ENCODE measurements around the gene PKP4. TPM values are rescaled to one million over a fixed set of nuclear protein-coding genes. Genes with fewer than 3 reads are reported as not detected.

The PKP4 gene
- total and polyA plus RNA-seq, 7 donors, result 14.4 to 41.3 (median 27.5) TPM

DNA sequence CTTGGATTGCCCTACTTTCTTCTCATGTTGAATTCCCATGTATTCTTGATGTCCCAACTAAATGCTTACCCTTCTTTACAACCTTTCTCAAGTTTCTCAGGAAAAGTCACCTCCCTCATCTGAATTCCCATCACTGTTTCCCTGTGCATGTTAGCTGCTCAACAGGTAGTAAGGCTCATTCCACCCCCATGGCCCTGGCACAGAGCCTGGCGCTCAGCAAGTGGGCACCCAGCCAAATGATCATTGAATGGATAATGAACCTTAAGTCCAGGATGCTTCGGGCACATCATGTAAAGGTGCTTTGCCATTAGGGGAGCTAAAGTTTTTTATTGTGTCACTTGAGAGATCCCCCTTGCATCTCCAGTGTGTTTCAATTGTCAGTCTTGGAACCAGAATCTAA, 124.0 kb downstream of the PKP4 start:
- intact Hi-C loops (cut with DNase I), result no loop called here
- no peak overlapping the region for H3K27ac ChIP-seq
- no peak for TF ChIP-seq POLR2A (IDR thresholded peaks at IDR 0.05)
- TF ChIP-seq, protein P1, sequence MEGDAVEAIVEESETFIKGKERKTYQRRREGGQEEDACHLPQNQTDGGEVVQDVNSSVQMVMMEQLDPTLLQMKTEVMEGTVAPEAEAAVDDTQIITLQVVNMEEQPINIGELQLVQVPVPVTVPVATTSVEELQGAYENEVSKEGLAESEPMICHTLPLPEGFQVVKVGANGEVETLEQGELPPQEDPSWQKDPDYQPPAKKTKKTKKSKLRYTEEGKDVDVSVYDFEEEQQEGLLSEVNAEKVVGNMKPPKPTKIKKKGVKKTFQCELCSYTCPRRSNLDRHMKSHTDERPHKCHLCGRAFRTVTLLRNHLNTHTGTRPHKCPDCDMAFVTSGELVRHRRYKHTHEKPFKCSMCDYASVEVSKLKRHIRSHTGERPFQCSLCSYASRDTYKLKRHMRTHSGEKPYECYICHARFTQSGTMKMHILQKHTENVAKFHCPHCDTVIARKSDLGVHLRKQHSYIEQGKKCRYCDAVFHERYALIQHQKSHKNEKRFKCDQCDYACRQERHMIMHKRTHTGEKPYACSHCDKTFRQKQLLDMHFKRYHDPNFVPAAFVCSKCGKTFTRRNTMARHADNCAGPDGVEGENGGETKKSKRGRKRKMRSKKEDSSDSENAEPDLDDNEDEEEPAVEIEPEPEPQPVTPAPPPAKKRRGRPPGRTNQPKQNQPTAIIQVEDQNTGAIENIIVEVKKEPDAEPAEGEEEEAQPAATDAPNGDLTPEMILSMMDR (IDR thresholded peaks at IDR 0.05), result no peak
- TF ChIP-seq POLR2AphosphoS5 (IDR thresholded peaks at IDR 0.05), result no peak
- TF ChIP-seq EP300 (IDR thresholded peaks at IDR 0.05), result no peak
- no peaks in the 10 kb centered on the region for H3K4me1 ChIP-seq
- no peak overlapping the region for H3K4me3 ChIP-seq
- H3K9me3 ChIP-seq, result no peaks in the 10 kb centered on the region
- 88 to 93% methylated on average over 2 of the region's 2 CpGs for WGBS, 2 donors
- no peaks in the 10 kb centered on the region for H3K27me3 ChIP-seq
- H3K36me3 ChIP-seq, result no peaks in the 10 kb centered on the region
- DNase-seq, result no peak

GRCh38 chr2:158582670-158583069, 125.9 kb downstream of the PKP4 start:
- intact Hi-C loops (cut with DNase I), result no loop called here
- no peak for DNase-seq
- Histone ChIP-seq H3K4me3 (no peak overlapping the region), H3K36me3 (no peaks in the 10 kb centered on the region), H3K4me1 (no peaks in the 10 kb centered on the region), H3K27me3 (no peaks in the 10 kb centered on the region), H3K27ac (no peak overlapping the region), H3K9me3 (no peaks in the 10 kb centered on the region)
- WGBS, 2 donors, result 94 to 95% methylated on average over 1 of the region's 1 CpG
- TF ChIP-seq EP300 (IDR thresholded peaks at IDR 0.05), result no peak
- TF ChIP-seq POLR2A (IDR thresholded peaks at IDR 0.05), result no peak
- TF ChIP-seq, protein P1 (IDR thresholded peaks at IDR 0.05), result no peak
- no peak for TF ChIP-seq POLR2AphosphoS5 (IDR thresholded peaks at IDR 0.05)

DNA sequence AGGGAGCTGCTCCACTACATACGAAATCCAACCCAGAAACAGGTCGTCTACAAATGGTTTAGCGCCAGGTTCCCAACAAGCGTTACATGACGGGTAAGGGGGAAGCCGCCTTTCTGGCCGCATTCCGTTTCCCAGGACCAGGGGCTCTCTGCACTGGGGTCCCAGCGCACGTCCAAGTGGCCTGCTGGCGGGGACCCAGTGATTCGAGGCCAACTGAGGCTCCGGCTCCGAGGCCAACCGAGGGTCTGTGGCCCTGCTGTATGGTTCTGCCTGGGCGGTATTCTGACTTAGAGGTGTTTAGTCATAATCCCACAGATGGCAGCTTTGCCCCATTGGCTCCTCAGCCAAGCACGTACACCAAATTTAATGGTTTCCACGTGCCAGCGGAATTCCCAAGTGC, 127.2 kb downstream of the PKP4 start:
- DNase-seq, result no peak
- no peaks in the 10 kb centered on the region for H3K9me3 ChIP-seq
- no peaks in the 10 kb centered on the region for H3K36me3 ChIP-seq
- intact Hi-C loops (cut with DNase I), result no loop called here
- H3K27ac ChIP-seq, result no peak overlapping the region
- H3K4me3 ChIP-seq, result no peak overlapping the region
- no peak for TF ChIP-seq POLR2AphosphoS5 (IDR thresholded peaks at IDR 0.05)
- no peak for TF ChIP-seq EP300 (IDR thresholded peaks at IDR 0.05)
- TF ChIP-seq, protein P1 (IDR thresholded peaks at IDR 0.05), result no peak
- TF ChIP-seq POLR2A (IDR thresholded peaks at IDR 0.05), result no peak
- H3K4me1 ChIP-seq, result no peaks in the 10 kb centered on the region
- H3K27me3 ChIP-seq, result no peaks in the 10 kb centered on the region
- WGBS, 2 donors, result 98 to 99% methylated on average over 19 of the region's 19 CpGs

DNA sequence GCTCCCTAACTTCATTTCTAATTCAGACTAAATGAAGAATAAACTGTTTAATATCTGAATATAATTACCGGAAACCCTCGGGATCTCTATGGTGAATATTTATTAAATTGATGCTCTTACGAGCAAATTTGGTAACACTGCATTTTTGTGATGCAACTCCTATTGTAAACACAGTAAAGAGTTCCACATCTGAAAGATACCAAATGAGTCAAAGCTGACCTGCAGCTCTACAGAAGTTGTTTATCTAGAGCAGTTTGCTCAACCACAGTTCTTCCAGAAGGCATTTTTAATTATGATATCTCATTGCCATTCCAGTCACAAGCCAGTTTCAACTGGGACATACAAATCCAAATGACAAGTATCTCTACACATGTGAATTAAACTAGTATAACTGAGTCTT, 129.7 kb downstream of the PKP4 start:
- Histone ChIP-seq H3K4me1 (no peaks in the 10 kb centered on the region), H3K4me3 (no peak overlapping the region), H3K9me3 (no peaks in the 10 kb centered on the region), H3K27me3 (no peaks in the 10 kb centered on the region), H3K27ac (no peak overlapping the region), H3K36me3 (no peaks in the 10 kb centered on the region)
- TF ChIP-seq, protein P1 (IDR thresholded peaks at IDR 0.05), result no peak
- TF ChIP-seq EP300 (IDR thresholded peaks at IDR 0.05), result no peak
- no peak for TF ChIP-seq POLR2A (IDR thresholded peaks at IDR 0.05)
- no peak for TF ChIP-seq POLR2AphosphoS5 (IDR thresholded peaks at IDR 0.05)
- WGBS, 2 donors, result 52 to 65% methylated on average over 3 of the region's 3 CpGs
- no peak for DNase-seq
- intact Hi-C loops (cut with DNase I), result no loop called here

- no peak for DNase-seq
- Histone ChIP-seq H3K4me1 (no peaks in the 10 kb centered on the region), H3K27ac (no peak overlapping the region), H3K9me3 (no peaks in the 10 kb centered on the region), H3K27me3 (no peaks in the 10 kb centered on the region), H3K36me3 (no peaks in the 10 kb centered on the region), H3K4me3 (no peak overlapping the region)
- TF ChIP-seq, protein P1 (IDR thresholded peaks at IDR 0.05), result no peak
- TF ChIP-seq EP300 (IDR thresholded peaks at IDR 0.05) (no peak), POLR2A (IDR thresholded peaks at IDR 0.05) (no peak), POLR2AphosphoS5 (IDR thresholded peaks at IDR 0.05) (no peak)
- WGBS, 2 donors, result 96 to 98% methylated on average over 4 of the region's 4 CpGs
- intact Hi-C loops (cut with DNase I), result no loop called here
These were observed 132.6 kb downstream of the PKP4 start for GRCh38 chr2:158589303-158589702.
